Coronary artery (tissue), 2 donors: ENCODE data around the gene MBD4.

ENCODE experiments used
- DNase-seq: peaks from one replicate; pipeline ENCODE4 v3.0.0-alpha.2; 2017; ENCODE audit warnings: low spot score
- H3K27ac ChIP-seq, 2 donors: fragments of 200-600 bp; sonication (generic); one replicate each; pipeline ENCODE4 v1.5.1; 2016 to 2019
- H3K4me3 ChIP-seq: fragments of 200-600 bp; sonication (generic); 2 replicates; pipeline ENCODE4 v1.5.1; 2016; ENCODE audit warnings: mild to moderate bottlenecking, moderate library complexity
- TF ChIP-seq, protein P1 (sequence below): fragments of 200-600 bp; sonication (generic); IDR thresholded peaks from one replicate; pipeline ENCODE4 v1.5.1; 2019; ENCODE audit warnings: antibody characterized with exemption

Gene MBD4

DNA sequence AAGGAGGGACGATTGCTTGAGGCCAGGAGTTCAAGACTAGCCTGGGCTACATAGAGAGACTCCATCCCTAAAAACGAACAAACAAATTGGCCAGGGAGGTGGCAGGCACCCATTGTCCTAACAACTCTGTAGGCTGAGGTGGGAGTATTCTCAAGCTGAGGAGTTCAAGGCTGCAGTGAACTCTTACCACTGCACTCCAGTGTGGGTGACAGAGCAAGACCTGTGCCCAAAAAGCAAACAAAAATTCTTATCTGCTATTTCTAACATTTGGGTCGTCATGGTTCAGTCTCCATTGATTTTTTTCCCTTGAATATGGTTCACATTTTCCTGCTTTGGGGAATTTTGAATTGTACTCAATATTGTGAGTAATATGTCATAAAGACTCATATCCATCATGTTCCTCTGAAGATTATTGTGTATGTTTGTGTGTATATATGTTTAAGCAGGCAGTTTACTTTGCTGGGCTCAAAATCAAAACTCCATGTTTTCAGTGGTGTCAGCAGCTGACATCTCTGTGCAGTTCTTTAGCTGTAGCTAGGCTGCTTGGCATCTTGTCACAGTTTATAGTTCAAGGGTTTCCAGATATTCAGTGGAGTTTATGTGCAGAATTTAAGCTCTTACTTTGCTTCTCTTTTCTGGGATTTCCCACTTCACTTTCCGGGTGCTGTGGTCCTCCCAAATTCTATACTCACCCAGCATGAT is 33.5 kb upstream of the MBD4 start:
- TF ChIP-seq, protein P1, sequence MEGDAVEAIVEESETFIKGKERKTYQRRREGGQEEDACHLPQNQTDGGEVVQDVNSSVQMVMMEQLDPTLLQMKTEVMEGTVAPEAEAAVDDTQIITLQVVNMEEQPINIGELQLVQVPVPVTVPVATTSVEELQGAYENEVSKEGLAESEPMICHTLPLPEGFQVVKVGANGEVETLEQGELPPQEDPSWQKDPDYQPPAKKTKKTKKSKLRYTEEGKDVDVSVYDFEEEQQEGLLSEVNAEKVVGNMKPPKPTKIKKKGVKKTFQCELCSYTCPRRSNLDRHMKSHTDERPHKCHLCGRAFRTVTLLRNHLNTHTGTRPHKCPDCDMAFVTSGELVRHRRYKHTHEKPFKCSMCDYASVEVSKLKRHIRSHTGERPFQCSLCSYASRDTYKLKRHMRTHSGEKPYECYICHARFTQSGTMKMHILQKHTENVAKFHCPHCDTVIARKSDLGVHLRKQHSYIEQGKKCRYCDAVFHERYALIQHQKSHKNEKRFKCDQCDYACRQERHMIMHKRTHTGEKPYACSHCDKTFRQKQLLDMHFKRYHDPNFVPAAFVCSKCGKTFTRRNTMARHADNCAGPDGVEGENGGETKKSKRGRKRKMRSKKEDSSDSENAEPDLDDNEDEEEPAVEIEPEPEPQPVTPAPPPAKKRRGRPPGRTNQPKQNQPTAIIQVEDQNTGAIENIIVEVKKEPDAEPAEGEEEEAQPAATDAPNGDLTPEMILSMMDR, result no peak
- H3K27ac ChIP-seq, result no peak overlapping the region
- no peak overlapping the region for H3K4me3 ChIP-seq
- DNase-seq, result no peak

DNA sequence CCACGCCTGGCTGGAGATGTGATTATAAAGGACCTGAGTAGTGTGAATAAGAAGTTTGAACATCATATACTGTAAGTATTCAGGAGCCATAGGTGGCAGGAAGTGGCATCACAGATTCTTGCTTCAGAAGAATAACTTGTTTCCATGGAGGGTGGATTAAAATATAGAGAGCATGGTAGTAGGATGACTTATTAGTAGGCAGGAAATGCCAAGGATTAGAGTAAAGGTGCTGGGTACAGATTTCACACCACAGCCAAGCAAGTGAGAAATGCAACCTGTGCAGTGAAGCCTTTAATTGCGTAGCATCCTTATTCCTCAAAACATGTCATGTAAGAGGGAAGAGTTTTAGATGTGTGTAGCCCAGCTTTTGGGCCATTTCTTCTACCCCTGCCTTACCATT is 31.1 kb upstream of the MBD4 start:
- DNase-seq, result no peak
- Histone ChIP-seq H3K27ac (no peak overlapping the region), H3K4me3 (no peak overlapping the region)
- TF ChIP-seq, protein P1, result no peak

DNA sequence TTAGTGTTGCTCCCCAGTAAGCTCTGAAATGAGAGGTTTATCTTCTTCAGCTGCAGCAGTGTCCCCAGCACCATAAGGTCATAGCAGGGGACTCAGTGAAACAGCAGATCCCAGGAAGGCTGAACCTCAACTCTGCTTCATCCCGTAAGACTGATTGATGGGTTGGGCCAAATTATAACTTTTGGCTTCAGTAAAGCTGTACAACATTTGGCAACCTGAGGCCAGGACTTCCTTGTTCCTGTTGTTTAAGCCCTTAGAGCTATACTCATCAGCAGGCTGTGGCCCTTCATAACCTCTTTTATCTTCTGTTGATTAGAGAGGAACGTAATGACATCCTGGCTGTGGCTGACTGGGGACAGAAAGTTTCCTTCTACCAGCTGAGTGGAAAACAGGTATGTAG is 29.3 kb upstream of the MBD4 start:
- TF ChIP-seq, protein P1, result no peak
- no peak for DNase-seq
- no peak overlapping the region for H3K27ac ChIP-seq
- no peak overlapping the region for H3K4me3 ChIP-seq

DNA sequence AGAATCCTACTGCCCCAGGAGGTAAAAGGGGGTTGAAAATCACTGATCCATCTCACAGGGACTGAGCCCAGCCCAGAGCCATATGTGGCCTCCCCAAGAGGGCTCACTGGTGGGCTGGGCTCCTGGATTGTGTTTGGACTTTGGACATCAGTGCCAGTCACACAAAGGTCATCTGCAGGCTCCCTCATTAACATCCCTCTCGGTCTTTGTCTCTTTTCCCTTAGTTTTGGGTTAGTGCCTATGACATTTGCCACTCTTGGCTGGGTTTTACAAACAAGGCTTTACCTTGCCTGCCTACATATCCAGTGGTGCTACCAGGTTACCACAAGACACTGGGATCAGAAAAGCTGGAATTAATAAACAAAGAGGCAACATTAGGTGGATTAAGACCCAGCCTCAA is 28.2 kb upstream of the MBD4 start:
- Histone ChIP-seq H3K27ac (no peak overlapping the region), H3K4me3 (no peak overlapping the region)
- DNase-seq, result no peak
- TF ChIP-seq, protein P1, result no peak

DNA sequence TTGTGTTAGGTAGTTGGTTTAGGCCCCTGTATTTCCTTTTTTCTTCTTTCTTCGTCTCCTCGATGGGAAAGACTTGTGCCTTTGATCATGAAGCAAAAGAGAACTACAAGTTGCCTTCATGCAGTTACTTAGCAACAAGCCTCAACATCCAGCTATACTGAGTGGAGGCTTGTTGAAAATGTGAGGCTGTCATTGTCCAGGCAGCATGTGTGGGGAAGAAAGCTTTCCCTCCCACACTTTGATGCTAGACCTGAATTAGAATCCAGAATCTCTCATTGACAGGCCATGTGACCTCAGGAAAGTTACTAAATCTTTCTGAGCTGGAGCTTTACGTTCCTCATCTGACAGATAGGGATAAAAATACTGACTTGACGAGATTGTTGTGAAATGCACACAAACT is 24.0 kb upstream of the MBD4 start:
- no peak overlapping the region for H3K27ac ChIP-seq
- no peak for DNase-seq

GRCh38 chr3:129463094-129463493 is 23.3 kb upstream of the MBD4 start:
- TF ChIP-seq, protein P1, result no peak
- H3K27ac ChIP-seq, result no peak overlapping the region
- no peak overlapping the region for H3K4me3 ChIP-seq
- no peak for DNase-seq

More for the DNA sequence above, 24.0 kb upstream of the MBD4 start:
- TF ChIP-seq, protein P1, result no peak
- H3K4me3 ChIP-seq, result no peak overlapping the region

DNA sequence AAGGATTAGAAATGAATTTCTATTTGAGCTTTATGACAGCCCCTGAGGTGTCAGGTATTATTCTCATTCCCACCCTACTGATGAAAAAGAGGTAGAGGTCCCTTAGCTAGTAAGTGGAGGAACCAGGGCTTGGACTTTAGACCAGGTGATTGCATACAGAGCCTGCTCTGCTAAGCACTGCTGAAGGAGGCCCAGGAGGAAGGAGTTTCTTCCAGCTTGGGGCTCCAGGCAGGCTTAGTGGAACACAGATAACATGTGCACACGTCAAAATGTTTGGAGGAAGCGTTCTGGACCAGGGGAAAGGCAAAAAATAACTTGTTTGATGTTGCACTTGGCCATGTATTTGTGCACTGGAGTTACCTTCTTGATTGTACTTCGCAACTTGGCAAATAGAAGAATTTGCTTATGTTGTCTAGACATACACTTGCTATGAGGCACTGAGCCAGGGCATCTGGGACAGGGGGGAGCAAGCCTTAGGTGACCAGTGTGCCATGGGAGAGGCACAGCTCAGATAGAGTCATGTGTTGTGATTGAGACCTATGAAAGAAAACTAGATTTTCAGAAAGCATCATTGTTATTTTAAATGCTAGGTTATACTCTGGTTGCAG is 22.7 kb upstream of the MBD4 start:
- no peak overlapping the region for H3K27ac ChIP-seq
- TF ChIP-seq, protein P1, result no peak
- DNase-seq, result no peak
- H3K4me3 ChIP-seq, result no peak overlapping the region
